H9 (cell line): ENCODE data around the gene ZNF341. TPM values are rescaled to one million over a fixed set of nuclear protein-coding genes. Genes with fewer than 3 reads are reported as not detected.

Source experiments
- DNase-seq: peaks from one replicate; pipeline ENCODE4 v3.0.0-alpha.2; 2017
- H2AFZ ChIP-seq: one replicate; pipeline ENCODE4 v1.6.1; 2013; ENCODE audit warnings: mild to moderate bottlenecking, low read length, control low read depth, moderate library complexity
- H2AK5ac ChIP-seq: 2 replicates; pipeline ENCODE4 v1.6.1; 2013; ENCODE audit warnings: low read length, control low read depth, mixed read lengths; ENCODE audit not compliant: insufficient read length
- H2BK120ac ChIP-seq: one replicate; pipeline ENCODE4 v1.6.1; 2013; ENCODE audit warnings: low read depth, mild to moderate bottlenecking, low read length, control low read depth, inconsistent platforms; ENCODE audit not compliant: poor library complexity, severe bottlenecking
- H2BK12ac ChIP-seq: 2 replicates; pipeline ENCODE4 v1.6.1; 2013; ENCODE audit warnings: low read length, control low read depth, mixed read lengths, low read depth; ENCODE audit not compliant: insufficient read length
- H2BK15ac ChIP-seq: 2 replicates; pipeline ENCODE4 v1.6.1; 2013; ENCODE audit warnings: low read depth, low read length, control low read depth
- H2BK20ac ChIP-seq: one replicate; pipeline ENCODE4 v1.6.1; 2013; ENCODE audit warnings: low read depth, mild to moderate bottlenecking, low read length, control low read depth, inconsistent platforms; ENCODE audit not compliant: poor library complexity, severe bottlenecking
- H2BK5ac ChIP-seq: 2 replicates; pipeline ENCODE4 v1.6.1; 2013; ENCODE audit warnings: low read length, control low read depth, mixed read lengths; ENCODE audit not compliant: insufficient read length
- H3K14ac ChIP-seq: 2 replicates; pipeline ENCODE4 v1.6.1; 2013; ENCODE audit warnings: low read length, control low read depth; ENCODE audit not compliant: insufficient read depth
- H3K18ac ChIP-seq: 2 replicates; pipeline ENCODE4 v1.6.1; 2013; ENCODE audit warnings: low read depth, mild to moderate bottlenecking, mixed read lengths, low read length, control low read depth; ENCODE audit not compliant: insufficient read length
- H3K23ac ChIP-seq: 2 replicates; pipeline ENCODE4 v1.6.1; 2013; ENCODE audit warnings: low read length, control low read depth, mixed read lengths, low read depth; ENCODE audit not compliant: insufficient read length
- H3K23me2 ChIP-seq: 2 replicates; pipeline ENCODE4 v1.6.1; 2013; ENCODE audit warnings: low read depth, mild to moderate bottlenecking, mixed read lengths, low read length, control low read depth; ENCODE audit not compliant: insufficient read length, poor library complexity, severe bottlenecking
- H3K27ac ChIP-seq: 2 replicates; pipeline ENCODE4 v1.5.1; 2013; ENCODE audit warnings: low read length, control low read depth, mixed read lengths, low read depth; ENCODE audit not compliant: insufficient read length
- H3K27me3 ChIP-seq: 2 replicates; pipeline ENCODE4 v1.6.1; 2013; ENCODE audit warnings: low read length, control low read depth, inconsistent platforms; ENCODE audit not compliant: insufficient read depth
- H3K4ac ChIP-seq: 2 replicates; pipeline ENCODE4 v1.6.1; 2013; ENCODE audit warnings: low read depth, mild to moderate bottlenecking, control low read depth, inconsistent platforms, low read length, moderate library complexity
- H3K4me1 ChIP-seq: 2 replicates; pipeline ENCODE4 v1.6.1; 2013; ENCODE audit warnings: low read length, control low read depth, inconsistent platforms; ENCODE audit not compliant: insufficient read depth
- H3K4me2 ChIP-seq: 2 replicates; pipeline ENCODE4 v1.6.1; 2013; ENCODE audit warnings: low read length, control low read depth, mixed read lengths; ENCODE audit not compliant: insufficient read length, insufficient read depth
- H3K56ac ChIP-seq: 2 replicates; pipeline ENCODE4 v1.6.1; 2013; ENCODE audit warnings: low read depth, mild to moderate bottlenecking, mixed read lengths, low read length, control low read depth; ENCODE audit not compliant: insufficient read length
- H3K79me1 ChIP-seq: 2 replicates; pipeline ENCODE4 v1.6.1; 2013; ENCODE audit warnings: low read depth, mild to moderate bottlenecking, moderate library complexity, low read length, control low read depth, inconsistent platforms; ENCODE audit not compliant: insufficient read depth, poor library complexity, severe bottlenecking
- H3K79me2 ChIP-seq: 2 replicates; pipeline ENCODE4 v1.6.1; 2013; ENCODE audit warnings: low read length, control low read depth, inconsistent platforms; ENCODE audit not compliant: insufficient read depth
- H3K9ac ChIP-seq: 2 replicates; pipeline ENCODE4 v1.6.1; 2013; ENCODE audit warnings: low read length, control low read depth, mixed read lengths; ENCODE audit not compliant: insufficient read length; ENCODE audit errors: extremely low read depth
- H3K9me3 ChIP-seq: one replicate; pipeline ENCODE4 v1.6.1; 2013; ENCODE audit warnings: low read depth, low read length, inconsistent platforms; ENCODE audit not compliant: control insufficient read depth
- H3T11ph ChIP-seq: one replicate; pipeline ENCODE4 v1.6.1; 2013; ENCODE audit warnings: mild to moderate bottlenecking, low read length, control low read depth, inconsistent platforms
- H4K20me1 ChIP-seq: one replicate; pipeline ENCODE4 v1.6.1; 2013; ENCODE audit not compliant: control insufficient read depth, insufficient read length, insufficient read depth
- H4K5ac ChIP-seq: 2 replicates; pipeline ENCODE4 v1.6.1; 2013; ENCODE audit warnings: low read depth, mild to moderate bottlenecking, mixed read lengths, low read length, control low read depth; ENCODE audit not compliant: insufficient read length
- H4K8ac ChIP-seq: replicated peaks from 2 replicates; pipeline ENCODE4 v1.6.1; 2013; ENCODE audit warnings: low read length, control low read depth, mixed read lengths, low read depth; ENCODE audit not compliant: insufficient read length
- H4K91ac ChIP-seq: 2 replicates; pipeline ENCODE4 v1.6.1; 2013; ENCODE audit warnings: low read depth, mild to moderate bottlenecking, moderate library complexity, mixed read lengths, low read length, control low read depth; ENCODE audit not compliant: insufficient read length
- H3K27ac Mint-ChIP-seq, 3 experiments: 2 replicates in 2 of 3; 3 replicates in 1 of 3; pipeline ENCODE4 v1.8.0; 2020 to 2021; ENCODE audit warnings: mixed read lengths in 3 of 3, mild to moderate bottlenecking in 1 of 3, moderate library complexity in 1 of 3
- H3K27me3 Mint-ChIP-seq: 2 replicates; pipeline ENCODE4 v1.8.0; 2021; ENCODE audit warnings: low read depth, mild to moderate bottlenecking, moderate library complexity, mixed read lengths
- H3K36me3 Mint-ChIP-seq, 3 experiments: 2 replicates in 2 of 3; 3 replicates in 1 of 3; pipeline ENCODE4 v1.8.0; 2020 to 2021; ENCODE audit warnings: low read depth in 3 of 3, mixed read lengths in 3 of 3; ENCODE audit not compliant: insufficient read depth in 1 of 3
- H3K4me1 Mint-ChIP-seq, 2 experiments: 2 replicates each; pipeline ENCODE4 v1.8.0; 2020; ENCODE audit warnings: mixed read lengths in 2 of 2
- H3K4me3 Mint-ChIP-seq, 2 experiments: 2 replicates in 1 of 2; 3 replicates in 1 of 2; pipeline ENCODE4 v1.8.0; 2020 to 2021; ENCODE audit warnings: mild to moderate bottlenecking in 2 of 2, mixed read lengths in 2 of 2, moderate library complexity in 1 of 2
- H3K9me3 Mint-ChIP-seq, 2 experiments: 2 replicates in 1 of 2; 3 replicates in 1 of 2; pipeline ENCODE4 v1.8.0; 2020; ENCODE audit warnings: mild to moderate bottlenecking in 2 of 2, mixed read lengths in 2 of 2, moderate library complexity in 1 of 2
- WGBS: extraction: QIAGEN DNeasy Blood & Tissue Kit; methylation state at CpG from one replicate; pipeline ENCODE4 v1.1.7; 2013; ENCODE audit warnings: missing lambda C conversion rate, low lambda C conversion rate, mixed read lengths; ENCODE audit not compliant: insufficient read length; ENCODE audit errors: extremely low coverage; 5-methylcytosine and 5-hydroxymethylcytosine counted together
- total RNA-seq: library from RNA; stranded (reverse); gene quantifications from 2 replicates; pipeline ENCODE4 v1.2.1, GENCODE V29; 2021
- TF ChIP-seq, protein P1 (sequence below): fragments of 200-600 bp; sonication (generic); conservative IDR thresholded peaks from 3 replicates; pipeline ENCODE4 v1.8.0; 2021; ENCODE audit warnings: antibody characterized with exemption, mild to moderate bottlenecking

Gene ZNF341
- total RNA-seq, 1 experiment from 2014 or later = 5.2 TPM

DNA sequence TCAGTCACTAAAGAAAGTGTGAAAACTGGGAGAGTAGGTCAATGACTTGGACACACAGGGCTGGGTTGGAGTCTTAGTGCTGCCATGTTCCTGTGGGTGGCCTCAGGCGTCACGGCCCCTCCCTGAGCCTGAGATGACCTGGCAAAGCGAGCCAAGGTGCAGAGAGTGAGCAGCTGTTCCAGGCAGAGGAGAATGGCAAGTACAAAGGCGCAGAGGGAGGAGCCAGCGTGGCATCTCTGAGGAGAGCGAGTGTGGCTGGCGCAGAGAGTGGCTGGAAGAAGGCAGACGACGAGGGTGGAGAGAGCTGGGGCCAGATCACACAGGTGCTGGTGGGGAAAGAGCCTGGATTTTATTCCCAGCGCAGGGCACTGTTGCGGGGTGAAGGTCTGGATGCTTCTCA, 58.8 kb downstream of the ZNF341 start:
- no peak overlapping the region for H3K56ac ChIP-seq

More for the DNA sequence above, 58.8 kb downstream of the ZNF341 start:
- no peak overlapping the region for H2BK20ac ChIP-seq
- no peak overlapping the region for H3K27ac ChIP-seq
- H3K23ac ChIP-seq = no peak overlapping the region
- H4K91ac ChIP-seq = no peak overlapping the region
- no peak overlapping the region for H3T11ph ChIP-seq
- no peak overlapping the region for H4K8ac ChIP-seq
- H4K20me1 ChIP-seq = no peaks in the 10 kb centered on the region
- H2BK120ac ChIP-seq = no peak overlapping the region
- no peak overlapping the region for H3K4ac ChIP-seq
- TF ChIP-seq, protein P1, sequence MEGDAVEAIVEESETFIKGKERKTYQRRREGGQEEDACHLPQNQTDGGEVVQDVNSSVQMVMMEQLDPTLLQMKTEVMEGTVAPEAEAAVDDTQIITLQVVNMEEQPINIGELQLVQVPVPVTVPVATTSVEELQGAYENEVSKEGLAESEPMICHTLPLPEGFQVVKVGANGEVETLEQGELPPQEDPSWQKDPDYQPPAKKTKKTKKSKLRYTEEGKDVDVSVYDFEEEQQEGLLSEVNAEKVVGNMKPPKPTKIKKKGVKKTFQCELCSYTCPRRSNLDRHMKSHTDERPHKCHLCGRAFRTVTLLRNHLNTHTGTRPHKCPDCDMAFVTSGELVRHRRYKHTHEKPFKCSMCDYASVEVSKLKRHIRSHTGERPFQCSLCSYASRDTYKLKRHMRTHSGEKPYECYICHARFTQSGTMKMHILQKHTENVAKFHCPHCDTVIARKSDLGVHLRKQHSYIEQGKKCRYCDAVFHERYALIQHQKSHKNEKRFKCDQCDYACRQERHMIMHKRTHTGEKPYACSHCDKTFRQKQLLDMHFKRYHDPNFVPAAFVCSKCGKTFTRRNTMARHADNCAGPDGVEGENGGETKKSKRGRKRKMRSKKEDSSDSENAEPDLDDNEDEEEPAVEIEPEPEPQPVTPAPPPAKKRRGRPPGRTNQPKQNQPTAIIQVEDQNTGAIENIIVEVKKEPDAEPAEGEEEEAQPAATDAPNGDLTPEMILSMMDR = no peak
- H3K27ac Mint-ChIP-seq = peak overlapping the region; percentile 1 to 92 (median 37); a peak in 5 of 7 replicates
- no peak overlapping the region for H3K18ac ChIP-seq
- H2BK15ac ChIP-seq = no peak overlapping the region
- no peak overlapping the region for H3K14ac ChIP-seq
- no peak overlapping the region for H2BK5ac ChIP-seq
- no peaks in the 10 kb centered on the region for H3K9me3 Mint-ChIP-seq
- H3K27me3 ChIP-seq = no peaks in the 10 kb centered on the region
- H3K4me2 ChIP-seq = no peak overlapping the region
- peaks cover 0 to 7% (median 0%) of the 10 kb centered on the region in 3 experiments; a peak in 1 of 7 replicates for H3K36me3 Mint-ChIP-seq
- no peaks in the 10 kb centered on the region for H3K23me2 ChIP-seq
- no peak overlapping the region for H4K5ac ChIP-seq
- H3K79me2 ChIP-seq = no peaks in the 10 kb centered on the region
- no peak overlapping the region for H3K4me3 Mint-ChIP-seq
- H2AFZ ChIP-seq = no peak overlapping the region
- H3K4me1 Mint-ChIP-seq = peaks cover 2 to 3% of the 10 kb centered on the region in 2 experiments; a peak in 1 of 4 replicates
- no peak overlapping the region for H3K9ac ChIP-seq
- H3K27me3 Mint-ChIP-seq = no peaks in the 10 kb centered on the region
- no peaks in the 10 kb centered on the region for H3K4me1 ChIP-seq
- no CpG with 5 or more reads among the region's 11 CpGs for WGBS
- H2AK5ac ChIP-seq = no peak overlapping the region
- DNase-seq = no peak
- H2BK12ac ChIP-seq = no peak overlapping the region
- no peaks in the 10 kb centered on the region for H3K9me3 ChIP-seq
- H3K79me1 ChIP-seq = no peaks in the 10 kb centered on the region
